Measurements from ENCODE around the gene CCDC110. TPM values are rescaled to one million over a fixed set of nuclear protein-coding genes. Genes with fewer than 3 reads are reported as not detected.

CCDC110 gene
- total and polyA plus RNA-seq, 9 of the 15 experiments (the other 6 are each of a cell fraction or from before 2014, with no cell fraction given): 0.04 to 0.35 (median 0.07) TPM; not detected in 4

DNA sequence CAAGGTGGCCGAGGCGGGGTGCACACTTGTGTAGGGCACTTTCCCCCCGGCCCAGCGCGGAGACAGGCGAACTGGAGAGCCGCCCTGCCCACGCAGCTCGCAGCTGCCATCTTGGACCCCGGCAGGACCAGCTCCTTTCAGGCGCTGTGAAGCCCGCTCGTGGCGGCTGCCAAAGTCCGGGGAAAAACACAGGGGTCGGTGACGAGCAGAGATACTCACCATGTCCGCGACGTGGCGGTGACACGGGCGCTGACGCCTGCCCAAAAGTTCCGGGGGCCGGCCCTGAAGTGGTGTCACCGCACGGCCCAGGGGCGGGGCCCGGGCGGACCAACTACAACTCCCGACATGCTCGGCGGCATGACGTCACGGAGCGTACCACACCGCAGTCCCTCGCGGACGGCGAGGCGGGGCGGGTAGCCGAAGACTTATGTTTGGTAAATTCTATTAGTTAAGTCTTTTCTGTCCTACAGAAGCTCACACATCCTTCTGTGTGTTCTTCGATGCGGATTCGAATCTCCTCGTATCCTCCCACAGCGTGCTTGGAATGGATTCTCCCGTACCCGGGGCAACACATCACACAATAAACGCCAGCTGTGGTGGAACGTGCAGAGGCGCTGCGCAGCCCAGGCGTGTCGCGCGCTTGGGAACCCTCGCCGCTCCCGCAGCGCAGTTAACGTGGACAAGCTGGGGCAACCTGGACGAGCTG is 45.7 kb downstream of the CCDC110 start, which contains the start of gene UFSP2 (continued):
- TF ChIP-seq TRIM25 (IDR thresholded peaks at IDR 0.05; ENCODE audit: borderline replicate concordance) (no peak), CBX3 (IDR thresholded peaks at IDR 0.05; ENCODE audit: borderline replicate concordance in 1 of 2, low read length in 2 of 2) (peak in 1 of 2 experiments; percentile 50; a peak in 1 of 3 replicates), HNRNPK (IDR thresholded peaks at IDR 0.05; ENCODE audit: low read depth, low read length, poor library complexity, severe bottlenecking) (no peak), C11orf30 (IDR thresholded peaks at IDR 0.05; ENCODE audit: low read depth) (no peak), DPF2 (IDR thresholded peaks at IDR 0.05) (no peak), GTF2A2 (tag; IDR thresholded peaks at IDR 0.05) (no peak), MCM7 (IDR thresholded peaks at IDR 0.05) (no peak), NRF1 (conservative IDR thresholded peaks at IDR 0.05 in 1 of 2, IDR thresholded peaks at IDR 0.05 in 1 of 2) (peak; percentile 89 to 91), HDGF (IDR thresholded peaks at IDR 0.05) (no peak), SMAD1 (IDR thresholded peaks at IDR 0.05; ENCODE audit: low read depth, low read length, partially characterized antibody) (no peak), ATF3 (IDR thresholded peaks at IDR 0.05) (peak; percentile 97), ATF3 (CRISPR knock-in tag; conservative IDR thresholded peaks at IDR 0.05) (no peak), ZNF134 (CRISPR knock-in tag; conservative IDR thresholded peaks at IDR 0.05) (no peak; the same call in 1 of the 2 replicates), DACH1 (IDR thresholded peaks at IDR 0.05; ENCODE audit: partially characterized antibody) (peak; percentile 94), CCAR2 (IDR thresholded peaks at IDR 0.05; ENCODE audit: low read depth, low read length) (no peak)
- TF ChIP-seq, protein P1, sequence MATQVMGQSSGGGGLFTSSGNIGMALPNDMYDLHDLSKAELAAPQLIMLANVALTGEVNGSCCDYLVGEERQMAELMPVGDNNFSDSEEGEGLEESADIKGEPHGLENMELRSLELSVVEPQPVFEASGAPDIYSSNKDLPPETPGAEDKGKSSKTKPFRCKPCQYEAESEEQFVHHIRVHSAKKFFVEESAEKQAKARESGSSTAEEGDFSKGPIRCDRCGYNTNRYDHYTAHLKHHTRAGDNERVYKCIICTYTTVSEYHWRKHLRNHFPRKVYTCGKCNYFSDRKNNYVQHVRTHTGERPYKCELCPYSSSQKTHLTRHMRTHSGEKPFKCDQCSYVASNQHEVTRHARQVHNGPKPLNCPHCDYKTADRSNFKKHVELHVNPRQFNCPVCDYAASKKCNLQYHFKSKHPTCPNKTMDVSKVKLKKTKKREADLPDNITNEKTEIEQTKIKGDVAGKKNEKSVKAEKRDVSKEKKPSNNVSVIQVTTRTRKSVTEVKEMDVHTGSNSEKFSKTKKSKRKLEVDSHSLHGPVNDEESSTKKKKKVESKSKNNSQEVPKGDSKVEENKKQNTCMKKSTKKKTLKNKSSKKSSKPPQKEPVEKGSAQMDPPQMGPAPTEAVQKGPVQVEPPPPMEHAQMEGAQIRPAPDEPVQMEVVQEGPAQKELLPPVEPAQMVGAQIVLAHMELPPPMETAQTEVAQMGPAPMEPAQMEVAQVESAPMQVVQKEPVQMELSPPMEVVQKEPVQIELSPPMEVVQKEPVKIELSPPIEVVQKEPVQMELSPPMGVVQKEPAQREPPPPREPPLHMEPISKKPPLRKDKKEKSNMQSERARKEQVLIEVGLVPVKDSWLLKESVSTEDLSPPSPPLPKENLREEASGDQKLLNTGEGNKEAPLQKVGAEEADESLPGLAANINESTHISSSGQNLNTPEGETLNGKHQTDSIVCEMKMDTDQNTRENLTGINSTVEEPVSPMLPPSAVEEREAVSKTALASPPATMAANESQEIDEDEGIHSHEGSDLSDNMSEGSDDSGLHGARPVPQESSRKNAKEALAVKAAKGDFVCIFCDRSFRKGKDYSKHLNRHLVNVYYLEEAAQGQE (IDR thresholded peaks at IDR 0.05; ENCODE audit: borderline replicate concordance): no peak
- TF ChIP-seq, protein P1 (CRISPR knock-in tag; IDR thresholded peaks at IDR 0.05; ENCODE audit: low read depth): 0 out of 2 replicates have a peak, but pooled peaks have one; percentile 12
- TF ChIP-seq, protein P2, sequence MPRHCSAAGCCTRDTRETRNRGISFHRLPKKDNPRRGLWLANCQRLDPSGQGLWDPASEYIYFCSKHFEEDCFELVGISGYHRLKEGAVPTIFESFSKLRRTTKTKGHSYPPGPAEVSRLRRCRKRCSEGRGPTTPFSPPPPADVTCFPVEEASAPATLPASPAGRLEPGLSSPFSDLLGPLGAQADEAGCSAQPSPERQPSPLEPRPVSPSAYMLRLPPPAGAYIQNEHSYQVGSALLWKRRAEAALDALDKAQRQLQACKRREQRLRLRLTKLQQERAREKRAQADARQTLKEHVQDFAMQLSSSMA (CRISPR knock-in tag; IDR thresholded peaks at IDR 0.05): 0 out of 2 replicates have a peak, but pooled peaks have one; percentile 17

Measured in K562 (cell line).